K562 (cell line): Measurements from ENCODE around the gene GULP1. TPM values are rescaled to one million over a fixed set of nuclear protein-coding genes. Genes with fewer than 3 reads are reported as not detected.
A peak's percentile ranks its signal among the peaks of the same experiment; 100 is the strongest.

Experiments used
- ATAC-seq: fragments of 200-7000 bp; cut with Tn5 transposase; 3 replicates; pipeline ENCODE4 v1.9.1; 2020; ENCODE audit warnings: moderate library complexity
- BruUV-seq: library from RNA; stranded (reverse); fragments of 400-500 nt; replicated peaks from 2 replicates; lab custom pipeline; 2021; lab: Mats Ljungman, UMichigan
- CTCF ChIA-PET: fragments of 300-600 bp; formaldehyde crosslinking; extraction: SDS; loops from one replicate; lab custom pipeline; 2021; ENCODE audit warnings: low intra/inter-chr PET ratio; lab: Yijun Ruan, JAX
- POLR2A ChIA-PET: fragments of 300-600, 350-650 bp; sonication (Branson Sonifier 250); formaldehyde crosslinking; extraction: SDS; loops from one replicate; lab custom pipeline; 2021; ENCODE audit warnings: antibody characterized with exemption, inconsistent platforms; lab: Yijun Ruan, JAX
- DNase-seq, 4 experiments: peaks; one replicate each; pipeline versions ENCODE4 v3.0.0 to v3.0.0-alpha.2; 2011 to 2018; ENCODE audit warnings: low spot score in 3 of 4, mixed read lengths in 3 of 4; ENCODE audit errors: extremely low read depth in 1 of 4
- FAIRE-seq: peaks from 2 replicates; lab custom pipeline; 2011; peaks lifted over from hg19 to GRCh38; lab: Jason Lieb, UNC
- H2AFZ ChIP-seq: 2 replicates; pipeline ENCODE4 v1.6.0; 2011; ENCODE audit warnings: low read depth, low read length, control low read depth, inconsistent platforms
- H3K27ac ChIP-seq: fragments of 200-600 bp; 3 replicates; pipeline ENCODE4 v1.8.0; 2011; ENCODE audit warnings: low read depth, mild to moderate bottlenecking, control low read depth, inconsistent platforms, low read length, moderate library complexity, mixed read lengths; ENCODE audit errors: extremely low read depth
- H3K27me3 ChIP-seq, 2 experiments: fragments of 300-600 bp in 1 of 2; 2 replicates in 1 of 2; 3 replicates in 1 of 2; pipeline versions ENCODE4 v1.6.0 to v1.8.0; 2011; ENCODE audit warnings: inconsistent platforms in 2 of 2, low read length in 2 of 2, mild to moderate bottlenecking in 1 of 2, mixed read lengths in 1 of 2, moderate library complexity in 1 of 2; ENCODE audit not compliant: control insufficient read depth in 2 of 2, insufficient read depth in 2 of 2
- H3K36me3 ChIP-seq: fragments of 300-600 bp; 3 replicates; pipeline ENCODE4 v1.8.0; 2011; ENCODE audit warnings: mild to moderate bottlenecking, low read length, inconsistent platforms; ENCODE audit not compliant: control insufficient read depth, insufficient read depth
- H3K4me1 ChIP-seq, 2 experiments: fragments of 200-600 bp in 1 of 2; replicated peaks in 1 of 2; 2 replicates in 1 of 2; 3 replicates in 1 of 2; pipeline versions ENCODE4 v1.5.1 to v1.8.0; 2011; ENCODE audit warnings: inconsistent platforms in 2 of 2, low read length in 2 of 2, mild to moderate bottlenecking in 1 of 2, mixed read lengths in 1 of 2, moderate library complexity in 1 of 2; ENCODE audit not compliant: control insufficient read depth in 2 of 2, insufficient read depth in 2 of 2
- H3K4me2 ChIP-seq: 2 replicates; pipeline ENCODE4 v1.6.1; 2011; ENCODE audit warnings: low read length, control low read depth, inconsistent platforms, mixed read lengths; ENCODE audit not compliant: insufficient read depth
- H3K4me3 ChIP-seq: fragments of 200-600 bp; sonication (generic), shearing (Covaris generic); 2 replicates; pipeline ENCODE4 v1.5.1; 2016; ENCODE audit warnings: control low read depth, inconsistent platforms
- H3K79me2 ChIP-seq: fragments of 200-600 bp; 3 replicates; pipeline ENCODE4 v1.8.0; 2011; ENCODE audit warnings: low read length, inconsistent platforms; ENCODE audit not compliant: control insufficient read depth, insufficient read depth
- H3K9ac ChIP-seq, 2 experiments: 2 replicates each; pipeline versions ENCODE4 v1.6.0 to v1.6.1; 2011; ENCODE audit warnings: low read depth in 2 of 2, low read length in 2 of 2, control low read depth in 1 of 2, inconsistent platforms in 1 of 2, mild to moderate bottlenecking in 1 of 2, mixed read lengths in 1 of 2; ENCODE audit not compliant: insufficient read depth in 1 of 2
- H3K9me1 ChIP-seq: one replicate; pipeline ENCODE4 v1.6.0; 2011; ENCODE audit warnings: inconsistent platforms, mild to moderate bottlenecking, low read length, moderate library complexity; ENCODE audit not compliant: control insufficient read depth, insufficient read depth
- H3K9me3 ChIP-seq: replicated peaks from 2 replicates; pipeline ENCODE4 v1.5.1; 2011; ENCODE audit warnings: low read depth, low read length, inconsistent platforms; ENCODE audit not compliant: control insufficient read depth, insufficient read depth
- H4K20me1 ChIP-seq: replicated peaks from 2 replicates; pipeline ENCODE4 v1.6.1; 2011; ENCODE audit warnings: low read length, inconsistent platforms, mixed read lengths; ENCODE audit not compliant: control insufficient read depth, insufficient read depth
- ATF7 ChIP-seq: fragments of 450-650 bp; IDR thresholded peaks from 2 replicates; pipeline ENCODE4 v1.7.1; 2014; ENCODE audit warnings: mild to moderate bottlenecking, moderate library complexity
- CEBPB ChIP-seq: fragments of 450-650 bp; IDR thresholded peaks from 2 replicates; pipeline ENCODE4 v1.6.1; 2016; ENCODE audit warnings: missing genetic modification characterization, missing compliant biosample characterization
- CREM ChIP-seq: IDR thresholded peaks from 2 replicates; pipeline ENCODE4 v1.6.1; 2014; ENCODE audit warnings: antibody characterized with exemption, low read depth
- DIDO1 ChIP-seq: fragments of 450-650 bp; IDR thresholded peaks from 2 replicates; pipeline ENCODE4 v1.6.1; 2016; ENCODE audit warnings: low read depth, missing biosample characterization, missing genetic modification characterization
- GATAD2A ChIP-seq: fragments of 450-650 bp; IDR thresholded peaks from 2 replicates; pipeline ENCODE4 v1.6.1; 2017
- HNRNPLL ChIP-seq: fragments of 200-400 bp; formaldehyde crosslinking; IDR thresholded peaks from 2 replicates; pipeline ENCODE4 v1.6.1; 2017; ENCODE audit warnings: low read length, low read depth, mild to moderate bottlenecking; ENCODE audit not compliant: poor library complexity, severe bottlenecking
- SAFB ChIP-seq: fragments of 200-400 bp; formaldehyde crosslinking; IDR thresholded peaks from 2 replicates; pipeline ENCODE4 v1.6.1; 2017; ENCODE audit warnings: low read depth, low read length, borderline replicate concordance
- SMAD4 ChIP-seq: fragments of 250-450 bp; sonication (Bioruptor Pico); conservative IDR thresholded peaks from 2 replicates; pipeline ENCODE4 v1.8.0; 2021; ENCODE audit warnings: inconsistent platforms, mild to moderate bottlenecking, moderate library complexity
- ZNF146 ChIP-seq: IDR thresholded peaks from one replicate; pipeline ENCODE4 v1.6.1; 2018; ENCODE audit warnings: missing compliant biosample characterization; ENCODE audit not compliant: unreplicated experiment
- ZNF184 ChIP-seq: sonication (generic); formaldehyde crosslinking; IDR thresholded peaks from 2 replicates; pipeline ENCODE4 v1.5.0; 2020; ENCODE audit warnings: missing genetic modification reagents
- ZNF699 ChIP-seq: fragments of 250-450 bp; sonication (Bioruptor Pico); IDR thresholded peaks from 2 replicates; pipeline ENCODE4 v1.8.0; 2021; ENCODE audit warnings: mild to moderate bottlenecking, moderate library complexity; ENCODE audit not compliant: insufficient replicate concordance
- WGBS: fragments of 100-300 bp; shearing (Covaris generic); methylation state at CpG from one replicate; pipeline ENCODE4 v1.1.6; 2016; ENCODE audit warnings: low coverage, mixed read lengths; ENCODE audit not compliant: insufficient coverage; ENCODE audit errors: missing lambda C conversion rate; 5-methylcytosine and 5-hydroxymethylcytosine counted together
- in situ Hi-C: fragments of 300-500 bp; cut with MboI; formaldehyde crosslinking; loops from 4 replicates; pipeline ENCODE4 v1.15.0; 2018; ENCODE audit warnings: inconsistent platforms, mixed read lengths
- intact Hi-C: fragments of 100-400 bp; cut with micrococcal nuclease; formaldehyde crosslinking; loops from 2 replicates; pipeline ENCODE4 v1.14.2; 2022
- polyA plus RNA-seq, 8 experiments: library from polyadenylated mRNA; depleted of rRNA in 4 of 8; stranded (reverse) in 5 of 8; unstranded in 3 of 8; fragments of >200 nt; fragmentation: Nextera tagmentation in 2 of 8; fragmentation: Illumina TruSeq in 1 of 8; extraction: Ambion mirVana in 2 of 8; extraction: Trizol in 1 of 8; gene quantifications; 2 replicates each; pipeline versions ENCODE4 v1.2.1 to v1.2.3, GENCODE V29; 2011 to 2014; ENCODE audit warnings: inconsistent platforms in 1 of 8, missing spikeins in 1 of 8
- total RNA-seq, 7 experiments: library from RNA; depleted of rRNA in 6 of 7; stranded (reverse); fragments of >200 nt in 6 of 7; fragmentation: Illumina TruSeq in 2 of 7; extraction: Trizol in 2 of 7; gene quantifications; 2 replicates each; pipeline versions ENCODE4 v1.2.1 to v1.2.3, GENCODE V29; 2011 to 2021; ENCODE audit warnings: low replicate concordance in 1 of 7
- TF ChIP-seq, protein P1 (sequence below), 2 experiments: fragments of 450-650 bp in 1 of 2; IDR thresholded peaks; 2 replicates each; pipeline ENCODE4 v1.6.1; 2011 to 2017; ENCODE audit warnings: low read depth in 2 of 2, antibody characterized with exemption in 1 of 2, borderline replicate concordance in 1 of 2, low read length in 1 of 2, mild to moderate bottlenecking in 1 of 2, mixed read lengths in 1 of 2; ENCODE audit not compliant: control insufficient read depth in 1 of 2

Gene GULP1
- total and polyA plus RNA-seq, 9 of the 15 experiments (the other 6 are each of a cell fraction or from before 2014, with no cell fraction given): 8.5 to 25.3 (median 19.5) TPM

DNA sequence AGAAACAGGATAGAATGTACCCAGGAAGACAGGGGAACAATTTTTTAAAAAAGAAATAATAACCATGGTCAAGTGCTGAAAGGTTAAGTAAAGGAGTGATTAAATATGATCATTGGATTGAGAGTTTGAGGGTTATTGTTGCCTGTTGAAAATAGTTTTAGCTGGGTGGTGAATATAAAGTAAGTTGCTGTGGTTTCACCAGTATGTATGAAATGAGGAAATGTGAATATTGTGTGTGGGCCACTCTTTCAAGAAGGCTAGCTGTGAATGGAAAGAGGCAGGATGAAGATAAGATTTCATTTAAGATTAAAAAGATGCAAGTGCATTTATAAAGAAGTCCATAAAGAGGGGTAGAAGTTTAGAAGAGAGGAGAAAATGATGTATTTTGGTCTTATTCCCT is 53.8 kb downstream of the GULP1 start:
- Histone ChIP-seq H2AFZ (no peak overlapping the region), H3K27ac (no peak overlapping the region), H3K9ac (no peak overlapping the region), H3K4me2 (no peak overlapping the region), H3K79me2 (peaks cover 12% of the 10 kb centered on the region; the same call in 2 of the 3 replicates), H3K4me1 (no peaks in the 10 kb centered on the region), H3K9me1 (no peaks in the 10 kb centered on the region), H3K9me3 (no peaks in the 10 kb centered on the region)
- DNase-seq: no peak
- BruUV-seq: no TSS peak
- TF ChIP-seq ZNF146 (CRISPR knock-in tag) (no peak), CREM (no peak), SAFB (no peak), ZNF184 (CRISPR knock-in tag) (no peak), CEBPB (tag) (0 out of 2 replicates have a peak, but pooled peaks have one; percentile 6)
- TF ChIP-seq, all 486 proteins: peak for 1
- no peaks in the 10 kb centered on the region for H3K27me3 ChIP-seq
- ChIA-PET CTCF (no interaction called here), POLR2A (interaction anchor here (0.9 kb wide), 1 partner anchor 54 kb away, joined by 3 read pairs; the partner anchor contains the start of gene GULP1)
- no peak for FAIRE-seq
- no peaks in the 10 kb centered on the region for H4K20me1 ChIP-seq
- H3K4me3 ChIP-seq: no peak overlapping the region
- in situ Hi-C loops (no loop called here), intact Hi-C loops (no loop called here)
- H3K36me3 ChIP-seq: no peaks in the 10 kb centered on the region
- ATAC-seq: no peak

DNA sequence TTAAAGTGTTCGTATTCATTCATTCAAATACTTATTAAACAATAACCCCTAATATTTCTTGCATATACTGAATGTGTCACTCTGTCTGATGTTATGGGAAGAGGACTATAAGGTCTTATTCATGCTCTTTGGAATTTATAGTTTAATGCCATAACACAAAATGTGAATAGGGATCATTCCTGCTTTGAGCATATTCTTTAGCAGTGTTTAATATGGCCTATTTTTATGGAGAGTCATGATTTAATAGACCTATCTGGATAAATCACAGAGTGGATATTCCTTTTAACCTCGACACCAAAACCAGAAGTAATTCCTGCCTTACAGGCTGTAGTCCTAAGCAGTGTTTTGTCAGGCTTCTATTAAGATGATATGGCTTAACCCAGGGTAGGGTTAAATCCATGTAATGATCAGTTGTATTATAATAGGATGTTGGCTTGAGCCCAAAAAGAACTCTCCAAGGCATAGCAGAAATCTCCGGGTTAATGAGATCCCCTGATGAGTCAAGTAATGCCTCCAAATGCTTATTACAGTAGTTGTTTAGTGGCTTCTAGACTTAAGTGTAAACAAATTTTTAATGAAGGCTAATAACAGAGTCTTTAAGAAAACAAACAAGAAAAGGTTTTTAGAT is 54.3 kb downstream of the GULP1 start:
- H3K79me2 ChIP-seq: peaks cover 15% of the 10 kb centered on the region; the same call in 2 of the 3 replicates
- CTCF ChIA-PET: no interaction called here
- no peak for FAIRE-seq
- no peak overlapping the region for H3K27ac ChIP-seq
- H3K9ac ChIP-seq: no peak overlapping the region
- 71% methylated on average over 3 of the region's 3 CpGs for WGBS
- DNase-seq: no peak
- no peak overlapping the region for H3K4me3 ChIP-seq
- intact Hi-C loops (no loop called here), in situ Hi-C loops (no loop called here)
- H3K9me3 ChIP-seq: no peaks in the 10 kb centered on the region
- H3K4me1 ChIP-seq: no peaks in the 10 kb centered on the region
- H3K9me1 ChIP-seq: no peaks in the 10 kb centered on the region
- no peaks in the 10 kb centered on the region for H3K27me3 ChIP-seq
- no peak overlapping the region for H3K4me2 ChIP-seq
- no peaks in the 10 kb centered on the region for H3K36me3 ChIP-seq
- H2AFZ ChIP-seq: no peak overlapping the region
- BruUV-seq: no TSS peak
- ATAC-seq: no peak
- H4K20me1 ChIP-seq: no peaks in the 10 kb centered on the region
- POLR2A ChIA-PET: interaction anchor here (1.2 kb wide), 1 partner anchor 8 kb away, joined by 4 read pairs; no protein-coding TSS in a partner anchor
- TF ChIP-seq ZNF699 (CRISPR knock-in tag): no peak
- TF ChIP-seq HNRNPLL: no peak
- TF ChIP-seq GATAD2A: no peak
- no peak for TF ChIP-seq DIDO1 (tag)
- no peak for TF ChIP-seq ATF7
- TF ChIP-seq SMAD4 (CRISPR knock-in tag): no peak
- TF ChIP-seq, protein P1, sequence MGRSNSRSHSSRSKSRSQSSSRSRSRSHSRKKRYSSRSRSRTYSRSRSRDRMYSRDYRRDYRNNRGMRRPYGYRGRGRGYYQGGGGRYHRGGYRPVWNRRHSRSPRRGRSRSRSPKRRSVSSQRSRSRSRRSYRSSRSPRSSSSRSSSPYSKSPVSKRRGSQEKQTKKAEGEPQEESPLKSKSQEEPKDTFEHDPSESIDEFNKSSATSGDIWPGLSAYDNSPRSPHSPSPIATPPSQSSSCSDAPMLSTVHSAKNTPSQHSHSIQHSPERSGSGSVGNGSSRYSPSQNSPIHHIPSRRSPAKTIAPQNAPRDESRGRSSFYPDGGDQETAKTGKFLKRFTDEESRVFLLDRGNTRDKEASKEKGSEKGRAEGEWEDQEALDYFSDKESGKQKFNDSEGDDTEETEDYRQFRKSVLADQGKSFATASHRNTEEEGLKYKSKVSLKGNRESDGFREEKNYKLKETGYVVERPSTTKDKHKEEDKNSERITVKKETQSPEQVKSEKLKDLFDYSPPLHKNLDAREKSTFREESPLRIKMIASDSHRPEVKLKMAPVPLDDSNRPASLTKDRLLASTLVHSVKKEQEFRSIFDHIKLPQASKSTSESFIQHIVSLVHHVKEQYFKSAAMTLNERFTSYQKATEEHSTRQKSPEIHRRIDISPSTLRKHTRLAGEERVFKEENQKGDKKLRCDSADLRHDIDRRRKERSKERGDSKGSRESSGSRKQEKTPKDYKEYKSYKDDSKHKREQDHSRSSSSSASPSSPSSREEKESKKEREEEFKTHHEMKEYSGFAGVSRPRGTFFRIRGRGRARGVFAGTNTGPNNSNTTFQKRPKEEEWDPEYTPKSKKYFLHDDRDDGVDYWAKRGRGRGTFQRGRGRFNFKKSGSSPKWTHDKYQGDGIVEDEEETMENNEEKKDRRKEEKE (IDR thresholded peaks at IDR 0.05; ENCODE audit: borderline replicate concordance in 1 of 2, control insufficient read depth in 1 of 2, low read depth in 2 of 2, low read length in 1 of 2): no peak
